Head of caudate nucleus (tissue), 42 donors: ENCODE measurements around the gene GPC5.

Experiments used
- DNase-seq, 42 donors: peaks; one replicate each; pipeline versions ENCODE4 v3.0.0 to v3.0.0-alpha.2; 2020 to 2021; ENCODE audit warnings: mixed read lengths in 7 of 42
- intact Hi-C: fragments of 100-400 bp; cut with DNase I; formaldehyde crosslinking; loops from one replicate; pipeline ENCODE4 v1.15.0; 2022

Gene GPC5

DNA sequence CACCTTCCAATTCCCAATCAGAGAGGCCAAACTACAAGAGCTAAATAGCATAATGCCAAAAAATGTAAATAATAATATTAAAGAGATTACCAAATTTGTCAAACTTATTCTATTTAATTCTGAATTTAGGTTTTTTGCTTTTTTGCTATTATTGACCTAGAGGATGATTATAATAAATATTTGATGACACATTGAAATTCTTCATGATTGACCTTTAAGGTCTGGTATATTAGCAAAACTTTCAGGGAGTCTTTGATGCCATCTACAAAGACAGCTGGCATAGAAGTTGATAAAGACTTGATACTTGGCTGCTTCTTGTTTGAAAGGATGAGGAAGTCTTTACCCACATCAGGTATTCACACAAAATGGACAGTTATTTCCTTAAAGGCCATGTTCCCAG lies 1168.3 kb downstream of the GPC5 start:
- intact Hi-C loops, result no loop called here
- DNase-seq, result no peak

DNA sequence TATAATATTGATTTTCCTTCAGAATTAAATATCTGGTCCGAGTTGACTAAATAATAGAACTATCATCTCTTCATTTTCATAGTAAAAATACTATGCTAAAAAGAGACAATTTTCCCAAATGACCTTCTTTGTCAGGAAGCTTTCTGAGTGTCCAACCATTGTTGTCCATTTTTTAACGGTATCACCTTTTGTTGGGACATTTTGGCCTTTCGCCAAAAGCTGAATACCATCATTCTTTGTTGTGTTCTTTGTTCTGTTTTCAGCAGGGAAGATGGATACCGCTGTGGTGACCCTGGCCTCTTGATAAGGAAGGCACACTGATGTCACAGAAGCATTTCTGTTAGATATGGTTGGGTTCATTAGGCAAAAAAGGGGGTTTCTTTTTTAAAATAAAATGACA lies 1173.8 kb downstream of the GPC5 start:
- intact Hi-C loops, result no loop called here
- DNase-seq, result no peak

DNA sequence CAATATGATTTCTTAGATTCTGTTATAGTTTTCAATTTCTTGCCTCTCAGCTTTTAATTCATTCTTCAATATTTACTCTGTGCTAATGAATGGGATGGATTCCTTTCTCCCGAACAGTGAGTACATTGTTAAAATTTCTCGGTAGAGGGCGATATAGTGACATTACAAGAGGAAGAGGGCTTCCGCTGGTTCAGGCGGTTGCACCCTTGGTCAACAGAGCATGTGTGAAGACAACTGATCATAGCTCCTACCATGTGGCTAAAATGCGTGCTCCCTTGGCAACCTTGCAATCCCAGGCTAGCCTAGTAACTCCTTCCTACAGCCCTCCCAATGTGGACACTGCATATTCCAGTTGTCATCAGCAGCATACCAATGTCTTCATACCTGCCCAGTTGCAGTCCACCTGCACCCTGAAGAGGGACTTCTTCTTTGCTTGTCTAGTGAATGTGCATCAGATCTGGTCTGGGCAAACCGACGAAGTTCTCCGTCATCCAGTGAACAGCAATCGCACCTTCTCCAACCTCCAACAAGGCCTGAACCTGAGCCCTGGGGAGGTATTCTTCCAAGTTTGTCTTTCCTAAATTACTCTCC lies 1175.1 kb downstream of the GPC5 start:
- DNase-seq, result no peak
- intact Hi-C loops, result no loop called here

DNA sequence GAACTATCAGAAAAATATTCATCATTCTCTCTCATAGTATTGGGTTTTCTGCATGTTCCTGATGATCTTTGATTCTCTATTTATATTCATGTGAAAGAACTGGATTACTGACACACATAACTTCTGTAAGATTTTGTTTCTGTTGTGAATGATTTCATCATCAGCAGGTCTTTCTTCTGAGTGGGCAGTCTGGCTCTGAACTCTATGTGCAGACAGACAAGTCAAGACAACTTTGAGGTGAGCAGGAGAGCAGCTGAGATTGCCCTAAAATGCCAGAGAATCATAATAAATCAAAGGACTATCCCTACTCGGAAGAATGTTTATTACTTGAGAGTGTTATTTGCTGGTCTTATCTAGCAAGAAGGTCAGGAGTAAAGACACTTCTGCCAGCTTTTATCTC lies 1176.1 kb downstream of the GPC5 start:
- intact Hi-C loops, result no loop called here
- DNase-seq, result no peak

DNA sequence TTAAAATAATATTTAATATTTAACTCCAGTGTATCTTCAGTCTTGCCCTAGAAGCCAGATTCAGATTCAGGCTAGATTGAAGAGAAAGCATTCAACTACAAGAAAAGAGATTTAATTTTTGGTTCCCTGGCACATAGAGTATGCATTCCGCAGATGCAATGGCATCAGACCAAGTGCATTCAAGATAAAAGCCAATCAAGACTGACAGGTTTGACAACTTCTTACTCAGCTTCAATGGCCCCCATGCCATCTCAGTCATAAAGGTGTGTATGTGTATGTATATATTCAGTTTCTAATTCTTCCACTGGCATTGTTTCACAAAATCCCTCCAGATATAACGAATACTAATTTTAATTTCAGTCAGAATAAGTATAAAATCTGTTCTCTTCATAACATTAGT lies 1177.4 kb downstream of the GPC5 start:
- intact Hi-C loops, result no loop called here
- no peak for DNase-seq

DNA sequence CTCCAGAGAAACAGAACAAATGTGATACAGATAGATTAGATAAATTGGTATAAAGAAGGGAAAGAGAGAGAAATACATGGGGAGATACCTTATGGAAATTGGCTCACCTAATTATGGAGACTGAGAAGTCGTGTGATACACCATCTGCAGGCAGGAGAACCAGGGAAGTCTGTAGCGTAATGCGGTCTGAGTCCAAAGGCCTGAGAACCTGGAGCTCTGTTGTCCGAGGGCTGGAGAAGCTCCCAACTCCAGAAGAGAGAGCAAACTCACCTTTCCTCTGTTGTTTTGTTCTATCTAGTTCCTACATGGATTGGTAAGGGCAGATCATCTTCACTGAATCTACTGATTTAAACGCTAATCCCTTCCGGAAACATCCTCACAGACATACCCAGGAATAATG lies 1179.9 kb downstream of the GPC5 start:
- DNase-seq, result no peak
- intact Hi-C loops, result no loop called here

DNA sequence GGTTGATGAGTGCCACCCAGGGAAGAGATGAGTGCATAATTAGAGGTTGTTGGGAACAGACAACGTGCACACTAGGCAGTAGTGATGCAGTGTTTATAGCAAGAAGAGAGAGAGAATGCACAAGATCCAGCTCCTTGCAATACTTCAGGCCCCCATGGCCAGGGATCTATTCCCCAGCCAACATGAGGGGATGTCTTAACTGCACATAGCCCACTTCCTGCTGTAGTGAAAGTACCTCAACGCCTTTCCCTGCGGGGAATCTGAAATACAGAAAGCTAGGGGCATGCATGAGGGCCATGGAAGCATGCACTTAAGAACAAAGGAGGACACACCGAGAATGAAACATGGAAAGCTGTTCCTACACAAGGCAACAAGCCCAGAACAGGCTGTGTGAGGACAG lies 1191.5 kb downstream of the GPC5 start:
- intact Hi-C loops, result no loop called here
- DNase-seq, result no peak

DNA sequence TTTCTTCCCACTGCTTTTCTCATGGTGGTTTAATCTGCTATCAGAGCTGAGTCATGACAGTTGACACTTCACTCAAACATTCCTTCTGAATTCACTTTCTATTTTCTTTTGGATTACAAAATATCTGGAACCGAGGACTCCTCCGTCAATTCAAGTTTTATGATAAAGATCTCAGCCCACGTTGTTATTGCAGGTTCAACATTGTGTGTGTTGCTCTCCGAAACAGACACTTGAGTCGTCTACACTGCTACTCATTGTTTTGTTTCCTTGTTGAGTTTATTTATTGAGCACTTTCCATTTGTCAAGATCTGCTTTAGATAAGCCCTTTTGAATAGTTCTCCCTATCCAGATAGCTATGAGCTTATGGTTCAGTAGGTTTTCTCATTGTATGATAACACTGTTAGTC lies 1192.1 kb downstream of the GPC5 start:
- intact Hi-C loops, result no loop called here
- DNase-seq, result peak in 2 of 42 donors; percentile 2 to 10

DNA sequence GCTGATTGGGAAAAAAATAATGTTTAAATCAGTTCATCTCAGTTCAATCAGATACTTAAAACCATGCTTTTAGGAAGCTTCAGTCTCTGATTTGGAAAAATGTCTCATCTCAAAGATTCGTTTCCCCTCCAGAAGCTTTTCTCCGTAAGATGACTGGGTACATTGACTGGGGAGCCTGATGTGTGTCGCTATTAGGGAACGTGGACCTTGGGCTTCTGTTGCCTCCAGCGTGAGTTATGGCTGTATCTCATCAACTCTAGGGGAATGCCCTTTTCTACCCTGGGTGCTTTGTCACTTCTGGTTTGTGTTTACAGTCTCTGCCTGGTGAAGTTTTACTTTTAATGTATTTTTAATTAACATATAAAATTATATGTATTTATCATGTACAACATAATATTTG lies 1192.7 kb downstream of the GPC5 start:
- no peak for DNase-seq
- intact Hi-C loops, result no loop called here

DNA sequence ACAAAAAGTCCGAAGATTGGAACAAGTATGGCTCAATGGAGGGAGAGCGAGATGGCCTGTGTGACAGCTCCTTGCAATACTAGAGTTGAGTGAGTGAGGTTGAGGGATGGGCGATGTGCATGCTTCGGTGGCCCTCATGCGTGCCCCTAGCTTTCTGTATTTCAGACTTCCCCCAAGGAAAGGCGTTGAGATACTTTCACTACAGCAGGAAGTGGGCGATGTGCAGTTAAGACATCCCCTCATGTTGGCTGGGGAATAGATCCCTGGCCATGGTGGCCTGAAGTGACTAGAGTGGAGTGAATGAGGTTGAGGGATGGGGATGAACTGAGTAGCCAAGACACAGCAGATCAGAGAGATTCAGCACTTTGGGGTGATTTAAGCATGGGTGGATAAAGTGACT lies 1194.3 kb downstream of the GPC5 start:
- intact Hi-C loops, result no loop called here

DNA sequence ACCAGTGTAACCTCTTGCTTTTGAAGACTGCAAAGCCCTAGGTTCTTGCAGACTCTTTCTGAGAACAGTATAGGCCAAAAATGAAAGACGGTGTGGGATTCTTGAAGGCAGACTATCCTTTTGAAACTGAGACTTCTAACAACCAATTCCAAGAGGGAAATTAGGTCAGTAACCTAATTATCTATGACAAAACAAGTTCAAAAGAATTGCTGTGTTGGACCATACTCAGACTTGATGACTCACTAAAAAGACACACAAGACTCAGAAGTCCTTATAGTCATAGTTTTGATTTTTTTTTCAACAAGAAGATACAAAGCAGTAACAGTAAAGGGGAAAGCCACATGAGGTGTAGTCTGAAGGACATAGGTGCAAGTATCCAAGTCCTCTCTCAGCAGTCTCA lies 1204.1 kb downstream of the GPC5 start:
- no peak for DNase-seq
- intact Hi-C loops, result no loop called here

More for the DNA sequence above, 1194.3 kb downstream of the GPC5 start:
- DNase-seq, result no peak

DNA sequence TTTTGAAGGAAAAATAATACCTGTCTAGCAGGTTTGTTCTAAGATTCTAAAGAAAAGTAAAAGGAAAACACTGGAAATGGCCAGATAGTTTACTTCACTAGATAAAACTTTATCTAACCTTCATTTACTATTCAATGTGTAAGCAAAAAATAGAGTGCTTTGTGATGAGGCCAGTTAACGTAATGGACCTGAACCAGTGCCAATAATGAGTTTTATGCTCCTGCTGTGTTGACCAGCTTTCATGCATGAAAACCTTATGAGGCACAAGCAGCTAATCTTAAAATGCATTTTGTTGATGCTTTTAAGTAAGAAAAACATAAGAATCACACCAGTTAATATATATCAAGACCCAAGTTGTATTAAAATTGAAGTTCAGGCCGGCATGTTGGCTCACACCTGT lies 1211.0 kb downstream of the GPC5 start:
- no peak for DNase-seq
- intact Hi-C loops, result no loop called here

DNA sequence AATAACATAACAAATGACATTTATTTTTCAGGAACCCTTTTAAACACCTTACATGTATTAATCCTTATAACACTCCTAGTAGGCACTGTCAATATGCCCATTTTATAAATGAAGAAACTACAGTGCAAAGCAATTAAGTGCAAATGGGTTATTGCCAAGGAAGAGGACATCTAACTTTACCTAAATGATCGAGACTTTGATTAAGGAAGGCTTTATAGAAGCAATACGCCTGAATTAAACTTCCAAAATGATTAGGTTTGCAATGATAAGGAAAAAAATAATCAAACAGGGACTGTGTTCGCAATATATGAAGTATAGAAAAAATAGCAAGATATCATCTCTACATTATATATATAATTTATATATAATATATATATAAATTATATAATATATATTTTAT lies 1214.5 kb downstream of the GPC5 start:
- intact Hi-C loops, result no loop called here
- no peak for DNase-seq

DNA sequence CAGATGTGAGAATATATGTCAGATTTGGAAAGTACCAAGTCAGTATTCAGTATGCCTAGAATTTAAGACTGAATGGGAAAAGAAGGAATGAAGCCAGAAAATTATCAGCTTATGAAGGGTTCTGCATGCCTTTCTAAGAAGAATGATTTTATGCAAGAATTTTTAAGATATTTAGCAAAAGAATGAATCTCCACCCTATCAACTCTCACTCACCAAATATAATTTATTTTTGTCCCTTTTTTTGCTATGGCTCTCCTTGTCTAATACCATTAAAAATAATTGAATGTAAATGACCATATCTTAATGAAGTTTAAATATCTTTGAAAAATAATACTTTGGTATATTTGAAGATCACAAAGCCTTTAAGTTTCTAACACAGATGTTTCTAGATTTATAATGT lies 1215.5 kb downstream of the GPC5 start:
- no peak for DNase-seq
- intact Hi-C loops, result no loop called here

DNA sequence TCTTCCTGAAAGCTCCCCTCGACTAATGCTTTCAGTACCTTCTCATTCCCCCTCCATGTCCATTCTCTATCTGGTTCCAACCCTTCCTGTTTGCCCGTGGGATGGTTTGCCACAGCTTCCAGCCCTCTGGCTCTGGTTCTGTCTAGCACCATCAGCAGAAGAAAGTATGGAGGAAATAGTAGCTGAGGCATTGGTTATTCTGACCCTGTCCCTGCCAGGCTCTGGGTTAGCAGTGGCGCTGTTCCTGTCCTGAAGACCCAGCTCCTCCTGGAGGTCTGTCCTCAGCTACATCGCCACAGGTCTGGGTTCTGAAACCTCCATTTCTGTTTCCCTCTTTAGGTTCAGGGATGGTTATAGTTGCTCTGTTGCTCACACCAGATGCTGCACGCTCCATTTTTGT lies 1223.6 kb downstream of the GPC5 start:
- no peak for DNase-seq
- intact Hi-C loops, result no loop called here

DNA sequence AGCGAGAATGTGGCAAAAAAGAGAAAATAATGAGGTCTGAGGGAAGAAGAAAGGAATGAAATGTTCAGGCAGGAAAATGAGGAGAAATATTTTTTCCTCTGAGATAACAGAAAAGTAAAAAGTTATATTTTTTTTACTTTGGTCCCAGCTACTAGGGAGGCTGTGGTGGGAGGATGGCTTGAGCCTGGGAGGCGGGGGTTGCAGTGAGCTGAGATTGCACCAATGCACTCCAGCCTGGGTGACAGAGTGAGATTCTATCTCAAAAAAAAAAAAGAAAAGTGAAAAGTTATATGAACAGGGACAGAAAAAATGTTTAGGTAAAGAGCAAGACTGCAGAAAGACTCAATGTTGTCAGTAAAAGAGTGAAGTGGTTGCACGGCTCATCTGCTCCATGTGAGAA lies 1224.5 kb downstream of the GPC5 start:
- intact Hi-C loops, result no loop called here
- DNase-seq, result no peak

DNA sequence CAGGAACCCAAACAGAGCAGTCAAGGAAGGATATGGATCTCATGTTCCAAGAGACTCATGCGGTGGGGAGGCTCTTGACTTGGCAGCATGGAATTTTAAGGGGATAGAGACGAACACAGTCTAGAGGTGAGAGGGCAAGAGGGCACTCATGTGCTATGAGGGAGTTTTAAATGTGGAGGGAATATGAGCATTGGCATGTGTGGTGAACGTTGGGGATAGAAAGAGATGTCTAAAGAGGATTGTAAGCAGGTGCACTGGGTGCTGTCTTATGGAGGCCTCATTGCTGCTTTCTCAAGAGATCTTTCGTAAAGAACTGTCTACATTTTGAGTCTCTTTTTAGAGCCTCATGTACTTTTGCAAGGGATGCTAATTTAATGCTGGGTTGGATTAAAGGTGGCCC lies 1227.9 kb downstream of the GPC5 start:
- no peak for DNase-seq
- intact Hi-C loops, result no loop called here

DNA sequence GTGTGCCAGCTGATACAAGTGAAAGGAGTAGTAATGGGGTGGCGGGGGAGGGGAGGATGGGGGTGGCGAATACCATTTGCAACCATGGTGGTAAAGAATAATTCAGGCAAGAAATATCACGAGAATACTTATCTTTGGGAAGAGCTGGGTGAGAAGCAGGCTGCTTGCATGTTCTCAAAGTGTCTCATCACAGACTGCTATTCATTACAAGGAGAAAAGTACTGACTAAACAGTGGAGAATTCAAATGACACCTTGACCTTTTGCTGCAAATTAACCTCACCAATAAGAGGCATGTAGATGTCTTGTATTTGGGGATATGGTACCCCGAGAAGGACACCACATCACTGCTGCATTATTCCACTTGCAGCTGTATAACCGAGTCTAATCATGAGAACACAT lies 1242.5 kb downstream of the GPC5 start:
- intact Hi-C loops, result no loop called here
- DNase-seq, result no peak

DNA sequence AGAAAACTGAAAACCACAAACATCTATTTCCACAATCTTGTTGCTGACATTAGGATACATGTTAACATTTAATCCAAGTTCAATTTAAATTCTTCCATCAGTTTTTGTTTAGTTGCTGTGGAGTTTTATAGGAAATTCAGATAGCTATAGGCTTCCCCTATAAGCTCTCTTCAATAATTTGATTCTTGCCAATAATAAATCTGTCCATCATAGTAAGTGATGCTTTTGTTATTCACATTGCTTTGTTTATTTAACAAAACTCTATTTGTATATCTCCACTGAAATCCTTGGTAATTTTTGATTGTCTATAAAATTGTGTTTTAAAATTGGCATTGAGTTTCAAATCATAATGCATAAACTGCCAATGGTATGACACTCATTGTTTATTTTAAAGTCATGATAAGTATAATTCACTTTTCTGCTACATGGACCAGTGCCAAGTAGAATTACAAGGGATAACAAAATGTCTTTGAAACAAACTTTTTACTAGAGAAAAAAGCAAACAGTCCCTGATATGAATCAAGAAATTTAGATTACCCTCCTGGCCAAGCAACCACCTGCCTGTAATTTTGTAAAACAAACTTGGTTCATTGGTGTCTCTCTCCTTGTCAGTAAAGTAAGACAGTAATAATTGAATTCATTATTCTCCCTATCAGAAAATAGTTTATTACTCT lies 1250.9 kb downstream of the GPC5 start:
- intact Hi-C loops, result no loop called here
- DNase-seq, result no peak

DNA sequence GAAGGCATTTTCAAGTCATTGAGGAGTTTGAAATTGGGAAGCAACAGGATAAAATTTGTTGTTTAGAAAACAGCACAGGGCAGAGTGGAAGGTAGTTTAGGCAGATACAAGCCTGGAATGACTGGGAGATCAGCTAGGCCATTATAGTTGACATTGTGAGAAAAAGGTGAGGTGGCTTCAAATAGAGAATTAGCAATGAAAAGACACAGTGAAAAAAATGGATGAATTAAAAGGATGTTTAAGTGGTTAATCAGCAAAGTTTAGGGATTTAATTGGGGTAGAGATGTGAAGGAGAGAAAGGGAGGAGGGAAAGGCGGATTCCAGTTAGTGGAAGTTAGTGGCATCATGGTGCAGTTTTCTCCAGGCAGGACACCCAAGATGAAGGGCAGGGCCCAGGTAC lies 1257.7 kb downstream of the GPC5 start:
- intact Hi-C loops, result no loop called here
- no peak for DNase-seq

DNA sequence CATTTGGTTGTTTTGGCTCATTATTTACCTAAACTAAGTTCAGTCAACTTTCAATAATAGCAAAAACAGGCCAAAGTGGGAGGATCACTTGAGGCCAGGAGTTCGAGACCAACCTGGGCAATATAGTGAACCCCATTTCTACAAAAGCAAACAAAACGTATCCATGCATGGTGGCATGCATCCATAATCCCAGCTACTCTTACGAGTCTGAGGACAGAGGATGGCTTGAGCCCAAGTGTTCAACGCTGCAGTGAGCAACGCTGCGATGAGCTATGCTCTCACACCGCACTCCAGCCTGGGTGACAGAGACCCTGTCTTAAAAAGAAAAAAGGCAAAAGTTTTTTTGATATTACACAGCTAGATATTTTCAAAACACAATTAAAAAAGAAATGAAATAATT lies 1258.2 kb downstream of the GPC5 start:
- intact Hi-C loops, result no loop called here
- DNase-seq, result no peak

DNA sequence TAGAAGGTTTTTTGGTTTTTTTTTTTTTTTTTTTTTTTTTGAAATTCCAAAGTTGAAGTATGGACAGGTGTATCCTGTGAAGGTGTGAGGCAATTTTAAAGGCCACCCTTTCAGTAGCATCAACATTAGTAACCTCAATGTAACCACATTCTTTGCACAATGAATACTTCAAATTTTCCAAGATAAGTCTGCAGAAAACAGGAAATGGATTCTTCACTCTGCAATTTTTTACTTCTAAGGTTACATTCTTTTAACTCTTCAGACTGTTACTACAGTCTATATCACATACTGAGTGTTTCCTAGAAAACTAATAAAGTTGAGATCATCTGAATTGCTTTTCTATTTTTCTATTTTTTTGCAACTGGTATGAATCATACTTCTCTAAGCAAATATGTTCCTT lies 1259.1 kb downstream of the GPC5 start:
- DNase-seq, result no peak
- intact Hi-C loops, result no loop called here
